Testis (tissue), 3 donors: ENCODE results near the gene RFX1. TPM values are rescaled to one million over a fixed set of nuclear protein-coding genes. Genes with fewer than 3 reads are reported as not detected.

ENCODE experiments used
- DNase-seq: peaks from one replicate; pipeline ENCODE4 v3.0.0-alpha.2; 2019
- H3K27ac ChIP-seq, 2 donors: fragments of 200-600 bp; sonication (generic); one replicate each; pipeline ENCODE4 v1.5.1; 2019
- H3K27me3 ChIP-seq: fragments of 200-600 bp; sonication (generic); one replicate; pipeline ENCODE4 v1.5.1; 2019
- H3K36me3 ChIP-seq: fragments of 200-600 bp; sonication (generic); one replicate; pipeline ENCODE4 v1.5.1; 2017; ENCODE audit warnings: low read depth; ENCODE audit errors: missing control alignments
- H3K4me1 ChIP-seq: fragments of 200-600 bp; sonication (generic); one replicate; pipeline ENCODE4 v1.5.1; 2019
- H3K4me3 ChIP-seq, 2 donors: fragments of 200-600 bp; sonication (generic); one replicate each; pipeline ENCODE4 v1.5.1; 2017 to 2019
- H3K9me3 ChIP-seq: fragments of 200-600 bp; sonication (generic); one replicate; pipeline ENCODE4 v1.5.1; 2017
- POLR2A ChIP-seq: fragments of 450-650 bp; IDR thresholded peaks from one replicate; pipeline ENCODE4 v1.6.1; 2017; ENCODE audit warnings: antibody characterized with exemption, mild to moderate bottlenecking, moderate library complexity
- WGBS, 2 donors: methylation state at CpG; one replicate each; pipeline ENCODE4 v1.1.5; 2018; 5-methylcytosine and 5-hydroxymethylcytosine counted together
- intact Hi-C: fragments of 100-400 bp; cut with DNase I; formaldehyde crosslinking; loops from one replicate; pipeline ENCODE4 v1.15.1; 2023; ENCODE audit warnings: low total_unique reads
- polyA plus RNA-seq: library from polyadenylated mRNA; stranded (reverse); fragments of 350-450 nt; fragmentation: Illumina TruSeq; extraction: RNeasy Lipid Tissue Mini Kit (QIAGEN cat#74804); gene quantifications from one replicate; pipeline ENCODE4 v1.2.3, GENCODE V29; 2014; ENCODE audit warnings: low read depth, low replicate concordance; ENCODE audit not compliant: insufficient read depth
- total RNA-seq, 2 donors: library from RNA; depleted of rRNA; stranded (reverse); fragments of >200 nt; gene quantifications; one replicate each; pipeline ENCODE4 v1.2.3, GENCODE V29; 2016
- TF ChIP-seq, protein P1 (sequence below), 3 experiments: fragments of 450-650 bp in 2 of 3; fragments of 200-600 bp in 1 of 3; sonication (generic) in 1 of 3; IDR thresholded peaks; one replicate each; pipeline ENCODE4 v1.5.1; 2016 to 2019; ENCODE audit warnings: antibody characterized with exemption in 3 of 3, mild to moderate bottlenecking in 2 of 3, moderate library complexity in 1 of 3

The RFX1 gene
- total and polyA plus RNA-seq, 3 donors from 2014 or later, result 18.3 to 40.9 (median 24.2) TPM

DNA sequence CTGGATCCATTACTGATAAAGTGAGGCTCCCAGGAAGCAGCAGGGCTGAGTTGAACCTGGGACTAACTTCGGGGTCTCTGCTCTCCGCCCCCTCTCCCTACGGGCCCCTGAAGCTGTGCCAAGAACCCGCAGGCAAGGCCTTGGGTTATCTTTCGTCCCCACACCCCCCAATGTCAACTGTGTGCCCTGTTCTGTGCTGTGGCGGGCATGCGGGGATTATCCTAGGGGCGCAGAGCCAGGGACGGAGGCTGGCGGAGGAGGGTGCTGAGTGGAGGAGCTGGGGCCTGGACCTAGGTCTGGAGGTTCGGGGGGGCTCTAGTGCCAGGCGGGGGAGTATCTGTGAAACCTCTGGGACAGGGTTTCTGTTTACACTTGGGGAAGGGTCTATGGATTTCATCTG lies 26.4 kb downstream of the RFX1 start:
- DNase-seq, result no peak
- no peak overlapping the region for H3K4me3 ChIP-seq
- no peaks in the 10 kb centered on the region for H3K36me3 ChIP-seq
- H3K4me1 ChIP-seq, result peaks cover 5% of the 10 kb centered on the region
- no peaks in the 10 kb centered on the region for H3K9me3 ChIP-seq
- WGBS, 2 donors, result 72 to 78% methylated on average over 11 to 12 of the region's 12 CpGs
- no peak for TF ChIP-seq POLR2A
- TF ChIP-seq, protein P1, sequence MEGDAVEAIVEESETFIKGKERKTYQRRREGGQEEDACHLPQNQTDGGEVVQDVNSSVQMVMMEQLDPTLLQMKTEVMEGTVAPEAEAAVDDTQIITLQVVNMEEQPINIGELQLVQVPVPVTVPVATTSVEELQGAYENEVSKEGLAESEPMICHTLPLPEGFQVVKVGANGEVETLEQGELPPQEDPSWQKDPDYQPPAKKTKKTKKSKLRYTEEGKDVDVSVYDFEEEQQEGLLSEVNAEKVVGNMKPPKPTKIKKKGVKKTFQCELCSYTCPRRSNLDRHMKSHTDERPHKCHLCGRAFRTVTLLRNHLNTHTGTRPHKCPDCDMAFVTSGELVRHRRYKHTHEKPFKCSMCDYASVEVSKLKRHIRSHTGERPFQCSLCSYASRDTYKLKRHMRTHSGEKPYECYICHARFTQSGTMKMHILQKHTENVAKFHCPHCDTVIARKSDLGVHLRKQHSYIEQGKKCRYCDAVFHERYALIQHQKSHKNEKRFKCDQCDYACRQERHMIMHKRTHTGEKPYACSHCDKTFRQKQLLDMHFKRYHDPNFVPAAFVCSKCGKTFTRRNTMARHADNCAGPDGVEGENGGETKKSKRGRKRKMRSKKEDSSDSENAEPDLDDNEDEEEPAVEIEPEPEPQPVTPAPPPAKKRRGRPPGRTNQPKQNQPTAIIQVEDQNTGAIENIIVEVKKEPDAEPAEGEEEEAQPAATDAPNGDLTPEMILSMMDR (IDR thresholded peaks at IDR 0.05), result no peak
- H3K27me3 ChIP-seq, result no peaks in the 10 kb centered on the region
- no peak overlapping the region for H3K27ac ChIP-seq
- intact Hi-C loops, result no loop called here

DNA sequence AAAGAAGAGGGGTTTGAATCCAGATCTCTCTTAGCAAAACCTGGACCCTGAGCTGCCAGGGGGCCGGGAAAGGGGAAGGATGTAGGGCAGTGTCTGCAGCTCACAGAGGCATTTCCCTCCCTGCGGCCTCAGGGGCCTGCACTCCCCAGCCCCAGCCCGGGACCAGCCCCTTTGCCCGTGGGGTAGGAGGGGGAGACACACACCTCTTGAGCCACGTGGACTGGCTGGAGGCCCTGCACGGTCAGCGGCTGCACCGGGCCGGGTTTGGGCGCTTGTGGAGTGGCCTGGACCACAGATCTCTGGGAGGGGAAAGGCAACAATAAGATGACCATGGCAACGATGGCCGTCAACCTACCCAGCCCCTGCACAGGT lies 26.9 kb downstream of the RFX1 start:
- no peak for DNase-seq
- Histone ChIP-seq H3K27me3 (no peaks in the 10 kb centered on the region), H3K9me3 (no peaks in the 10 kb centered on the region), H3K27ac (peak overlapping the region in 1 of 2 donors; percentile 85), H3K4me1 (peaks cover 5% of the 10 kb centered on the region), H3K4me3 (peak overlapping the region; percentile 49 to 50), H3K36me3 (no peaks in the 10 kb centered on the region)
- intact Hi-C loops, result no loop called here
- no peak for TF ChIP-seq POLR2A
- TF ChIP-seq, protein P1 (IDR thresholded peaks at IDR 0.05), result no peak
- 20 to 32% methylated on average over 1 to 12 of the region's 12 CpGs for WGBS, 2 donors

DNA sequence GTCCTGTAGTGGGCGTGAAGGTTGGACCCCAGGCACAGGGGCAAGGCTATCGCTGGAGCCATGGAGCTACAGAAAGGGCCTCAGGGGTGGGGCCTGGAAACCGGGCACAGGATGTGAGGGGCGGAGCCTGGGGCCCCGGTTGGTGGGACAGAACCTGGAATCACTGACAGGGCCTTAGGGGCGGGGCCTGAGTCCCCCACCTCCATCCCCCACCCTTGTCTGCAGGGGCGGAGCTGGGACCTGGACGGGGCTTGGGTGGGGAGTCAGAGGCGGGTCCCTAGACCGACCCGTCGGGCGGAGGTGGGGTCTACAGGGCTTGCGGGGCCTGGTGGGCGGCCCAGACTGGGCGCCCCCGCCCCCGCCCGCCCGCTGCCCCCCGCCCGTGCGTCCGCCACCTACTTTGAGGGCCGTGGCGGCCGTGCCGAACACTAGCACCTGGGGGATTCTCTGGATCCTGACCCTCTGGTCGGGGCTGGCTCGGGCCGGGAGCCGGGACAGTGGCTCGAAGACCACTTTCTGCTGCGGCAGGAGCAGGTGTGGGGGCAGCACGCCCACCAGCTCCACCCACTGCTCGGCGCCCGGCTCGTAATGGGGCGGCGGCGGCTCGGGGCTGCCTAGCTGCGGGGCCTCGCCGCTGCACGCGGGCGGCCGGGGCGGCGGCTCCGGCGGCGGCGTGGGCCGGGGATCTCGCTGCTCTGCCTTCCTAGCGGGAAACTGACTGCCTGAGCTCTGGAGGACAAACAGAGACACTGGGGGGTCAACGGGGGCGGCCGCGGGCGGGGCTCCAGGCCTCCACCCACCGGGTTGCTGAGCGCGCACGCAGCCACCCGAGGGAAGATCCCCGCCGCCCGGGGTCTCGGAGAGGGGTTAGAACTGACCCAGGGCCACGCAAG lies 27.5 kb downstream of the RFX1 start:
- TF ChIP-seq, protein P1 (IDR thresholded peaks at IDR 0.05), result no peak
- TF ChIP-seq POLR2A, result no peak

DNA sequence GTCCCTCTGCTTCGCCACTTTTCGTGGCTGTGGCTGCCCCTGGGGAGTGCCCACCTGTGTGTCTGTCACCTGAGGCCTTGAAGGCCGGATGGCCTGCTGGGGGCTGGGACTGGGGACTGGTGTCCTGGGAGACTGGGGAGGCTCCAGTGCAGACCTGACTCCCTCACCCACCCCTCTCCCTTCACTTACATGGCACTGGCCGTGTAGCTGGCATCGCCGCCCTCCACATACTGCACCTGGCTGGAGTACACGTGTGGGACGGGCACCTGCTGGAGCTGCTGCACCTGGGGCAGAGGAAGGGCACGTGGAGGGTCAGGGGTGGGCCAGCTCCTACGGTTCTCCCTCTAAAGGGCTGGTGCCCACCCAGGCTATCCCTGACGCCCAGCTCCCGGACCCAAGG lies 28.3 kb downstream of the RFX1 start:
- Histone ChIP-seq H3K27me3 (no peaks in the 10 kb centered on the region), H3K36me3 (no peaks in the 10 kb centered on the region), H3K27ac (peak overlapping the region; percentile 65 to 85), H3K4me3 (peak overlapping the region in 1 of 2 donors; percentile 49), H3K4me1 (peaks cover 5% of the 10 kb centered on the region), H3K9me3 (no peaks in the 10 kb centered on the region)
- DNase-seq, result no peak
- WGBS, 2 donors, result 83 to 86% methylated on average over 7 to 12 of the region's 12 CpGs
- TF ChIP-seq, protein P1 (IDR thresholded peaks at IDR 0.05), result no peak
- no peak for TF ChIP-seq POLR2A
- intact Hi-C loops, result no loop called here

More for the DNA sequence above, 27.5 kb downstream of the RFX1 start:
- Histone ChIP-seq H3K9me3 (no peaks in the 10 kb centered on the region), H3K4me1 (peaks cover 5% of the 10 kb centered on the region), H3K27ac (peak overlapping the region; percentile 65 to 85), H3K27me3 (no peaks in the 10 kb centered on the region), H3K4me3 (peak overlapping the region; percentile 49 to 50), H3K36me3 (no peaks in the 10 kb centered on the region)
- WGBS, 2 donors, result 0 to 22% methylated on average over 7 to 53 of the region's 74 CpGs
- peak; percentile 85 for DNase-seq
- intact Hi-C loops, result no loop called here
